ENCODE data around the gene KIFC3.
"Not testable (repeated sequence)": the region's sequence is repeated elsewhere in the genome, so short reads cannot be mapped to it uniquely, and the experiment has no call there.

KIFC3 gene

DNA sequence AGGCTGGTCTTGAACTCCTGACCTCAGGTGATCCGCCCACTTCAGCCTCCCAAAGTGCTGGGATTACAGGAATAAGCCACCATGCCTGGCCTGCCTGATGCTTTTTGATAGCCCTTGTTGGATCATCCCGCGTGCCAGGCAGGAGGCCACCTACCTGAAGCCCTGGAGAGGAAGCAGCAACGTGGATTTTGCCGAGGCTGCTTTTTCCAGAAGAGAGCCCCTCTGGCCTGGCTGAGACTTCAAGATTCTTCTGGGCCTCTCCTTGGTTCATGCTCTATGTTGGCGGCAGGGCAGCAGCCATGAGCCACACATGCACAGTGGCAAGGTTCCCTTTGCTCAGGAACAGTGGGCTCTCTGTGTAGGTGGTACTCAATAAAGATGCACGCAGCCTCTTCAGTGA is 55.2 kb downstream of the KIFC3 start:
- no peak overlapping the region for H3K4me3 ChIP-seq (ENCODE audit: low read length)
- no peak for DNase-seq (ENCODE audit: low read depth)
- TF ChIP-seq, protein P1, sequence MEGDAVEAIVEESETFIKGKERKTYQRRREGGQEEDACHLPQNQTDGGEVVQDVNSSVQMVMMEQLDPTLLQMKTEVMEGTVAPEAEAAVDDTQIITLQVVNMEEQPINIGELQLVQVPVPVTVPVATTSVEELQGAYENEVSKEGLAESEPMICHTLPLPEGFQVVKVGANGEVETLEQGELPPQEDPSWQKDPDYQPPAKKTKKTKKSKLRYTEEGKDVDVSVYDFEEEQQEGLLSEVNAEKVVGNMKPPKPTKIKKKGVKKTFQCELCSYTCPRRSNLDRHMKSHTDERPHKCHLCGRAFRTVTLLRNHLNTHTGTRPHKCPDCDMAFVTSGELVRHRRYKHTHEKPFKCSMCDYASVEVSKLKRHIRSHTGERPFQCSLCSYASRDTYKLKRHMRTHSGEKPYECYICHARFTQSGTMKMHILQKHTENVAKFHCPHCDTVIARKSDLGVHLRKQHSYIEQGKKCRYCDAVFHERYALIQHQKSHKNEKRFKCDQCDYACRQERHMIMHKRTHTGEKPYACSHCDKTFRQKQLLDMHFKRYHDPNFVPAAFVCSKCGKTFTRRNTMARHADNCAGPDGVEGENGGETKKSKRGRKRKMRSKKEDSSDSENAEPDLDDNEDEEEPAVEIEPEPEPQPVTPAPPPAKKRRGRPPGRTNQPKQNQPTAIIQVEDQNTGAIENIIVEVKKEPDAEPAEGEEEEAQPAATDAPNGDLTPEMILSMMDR (IDR thresholded peaks at IDR 0.05; ENCODE audit: insufficient read depth, low read depth, low read length, missing control alignments): no peak

DNA sequence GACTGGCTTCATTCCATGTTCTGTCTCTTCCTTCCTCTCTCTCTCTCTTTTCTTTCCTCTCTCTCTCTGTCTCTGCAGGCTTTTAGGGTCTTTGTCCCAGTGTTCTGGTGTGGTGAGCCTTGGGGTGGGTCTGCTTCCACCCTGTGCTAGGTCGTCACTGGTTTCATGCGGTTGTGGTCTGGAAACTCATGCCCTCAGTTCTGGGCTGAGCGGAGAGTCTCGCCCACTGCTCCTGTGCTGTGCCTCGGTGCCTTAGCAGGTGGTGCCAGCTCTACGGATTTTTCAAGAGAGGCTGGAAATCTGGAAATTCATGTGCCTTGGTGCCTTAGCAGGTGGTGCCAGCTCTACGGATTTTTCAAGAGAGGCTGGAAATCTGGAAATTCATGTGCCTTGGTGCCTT is 56.0 kb downstream of the KIFC3 start:
- H3K4me3 ChIP-seq (ENCODE audit: low read length); DNase-seq (ENCODE audit: low read depth): not testable (repeated sequence)

DNA sequence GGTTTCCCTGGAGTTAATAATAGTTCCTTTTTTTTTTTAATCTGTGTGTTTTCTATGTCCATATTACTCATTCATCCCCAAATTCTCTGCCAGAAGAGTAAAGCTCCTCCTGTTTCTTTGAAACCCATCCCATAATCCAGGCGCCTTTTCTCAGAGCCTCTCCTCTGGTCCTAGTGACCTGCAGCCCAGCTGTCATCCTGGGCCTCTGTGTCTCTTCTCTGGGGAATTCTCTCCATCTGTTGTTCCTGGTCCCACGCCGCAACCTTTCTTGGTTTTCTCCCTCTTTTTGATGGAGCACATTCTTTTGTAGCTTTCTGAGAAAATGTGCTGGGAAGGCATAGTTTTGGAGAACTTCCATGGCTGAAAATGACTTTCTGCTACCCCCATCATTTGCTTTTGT is 56.5 kb downstream of the KIFC3 start:
- TF ChIP-seq, protein P1 (IDR thresholded peaks at IDR 0.05; ENCODE audit: insufficient read depth, low read depth, low read length, missing control alignments): no peak
- no peak overlapping the region for H3K4me3 ChIP-seq (ENCODE audit: low read length)

DNA sequence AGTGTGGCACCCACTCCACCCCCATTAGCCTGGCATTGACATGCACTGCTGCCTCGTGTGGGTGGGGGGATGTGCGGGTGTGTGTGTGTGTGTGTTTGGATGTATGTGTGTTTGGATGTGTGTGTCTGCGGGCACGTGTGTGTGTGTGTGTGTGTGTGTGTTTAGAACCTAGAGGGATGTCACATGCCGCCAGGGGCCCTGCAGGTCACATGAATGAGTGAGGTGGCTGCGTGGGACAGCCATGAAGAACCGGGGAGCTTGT is 57.7 kb downstream of the KIFC3 start:
- H3K4me3 ChIP-seq (ENCODE audit: low read length): no peak overlapping the region
- TF ChIP-seq, protein P1 (IDR thresholded peaks at IDR 0.05; ENCODE audit: insufficient read depth, low read depth, low read length, missing control alignments): no peak
- no peak for DNase-seq (ENCODE audit: low read depth)

More for the DNA sequence above, 56.5 kb downstream of the KIFC3 start:
- no peak for DNase-seq (ENCODE audit: low read depth)

DNA sequence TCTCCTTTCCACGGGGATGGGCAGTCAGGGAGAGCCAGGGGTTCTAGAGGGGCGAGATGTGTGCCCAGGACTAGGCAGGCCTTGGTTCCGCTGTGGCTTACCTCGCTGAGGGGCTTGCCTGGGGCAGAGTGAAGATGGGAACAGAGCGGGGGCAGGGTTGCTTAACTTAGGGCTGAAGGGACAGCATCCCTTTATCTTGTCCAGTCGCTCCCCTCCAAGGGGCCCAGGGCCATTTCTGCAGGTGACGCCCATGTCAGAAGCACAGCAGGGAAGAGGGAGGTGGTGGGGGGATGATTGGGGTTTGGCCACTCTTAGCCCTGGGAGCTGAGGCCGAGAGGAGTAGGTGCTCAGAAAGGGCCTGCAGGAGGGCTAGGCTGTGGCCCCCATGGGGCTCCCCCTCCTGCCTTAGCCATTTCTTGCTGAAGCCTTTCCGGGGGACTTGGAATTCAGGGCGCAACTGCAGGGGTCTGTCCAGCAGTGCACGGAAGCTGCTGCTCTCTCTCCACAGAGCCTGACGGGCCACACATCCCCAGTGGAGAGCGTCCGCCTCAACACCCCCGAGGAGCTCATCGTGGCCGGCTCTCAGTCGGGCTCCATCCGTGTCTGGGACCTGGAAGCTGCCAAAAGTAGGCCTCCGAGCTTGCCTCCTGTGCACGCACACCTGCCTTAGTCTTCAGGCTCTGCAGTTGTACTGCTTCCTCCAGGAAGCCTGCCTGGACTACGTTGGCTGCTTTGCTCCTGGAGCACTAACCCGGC is 58.2 kb downstream of the KIFC3 start:
- no peak for DNase-seq (ENCODE audit: low read depth)
- no peak overlapping the region for H3K4me3 ChIP-seq (ENCODE audit: low read length)
- TF ChIP-seq, protein P1 (IDR thresholded peaks at IDR 0.05; ENCODE audit: insufficient read depth, low read depth, low read length, missing control alignments): no peak

DNA sequence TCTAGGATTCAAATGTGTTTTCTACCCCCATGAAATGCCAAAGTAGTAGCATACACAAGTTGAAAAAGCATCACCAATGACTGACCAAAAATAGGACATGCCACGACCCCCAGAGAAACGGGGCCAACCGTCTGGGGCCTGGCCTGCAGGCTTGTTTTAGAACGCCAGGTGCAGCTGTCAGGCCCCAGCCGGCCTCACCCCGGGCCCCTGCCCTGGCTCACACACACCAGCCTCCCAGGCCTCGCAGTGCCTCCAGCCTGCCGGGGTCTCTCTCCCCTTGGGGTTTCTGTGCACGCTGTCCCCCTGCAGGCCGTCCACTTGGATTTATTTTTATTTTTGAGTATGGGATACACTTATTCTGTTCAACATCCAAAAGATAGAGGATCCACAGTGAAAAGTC is 58.8 kb downstream of the KIFC3 start:
- DNase-seq (ENCODE audit: low read depth): no peak
- TF ChIP-seq, protein P1 (IDR thresholded peaks at IDR 0.05; ENCODE audit: insufficient read depth, low read depth, low read length, missing control alignments): no peak
- no peak overlapping the region for H3K4me3 ChIP-seq (ENCODE audit: low read length)

DNA sequence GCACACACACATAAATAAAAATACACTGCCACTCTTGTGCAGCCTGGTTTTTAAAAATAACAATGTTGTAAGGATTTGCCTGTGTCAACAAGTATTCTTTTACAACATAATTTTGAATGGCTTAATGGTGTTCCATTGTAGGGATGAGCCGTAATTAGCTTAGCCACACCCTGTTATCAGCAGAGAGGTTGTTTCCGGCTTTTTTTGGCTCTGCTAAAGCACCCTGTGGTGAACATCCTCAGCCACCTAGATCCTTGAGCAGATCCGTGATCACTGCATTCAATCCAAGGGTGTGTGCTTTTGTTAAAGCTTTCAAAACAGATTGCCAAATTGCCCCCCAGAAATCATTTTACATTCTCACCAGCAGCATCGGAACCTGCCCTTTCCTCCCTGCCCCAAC is 59.7 kb downstream of the KIFC3 start:
- TF ChIP-seq, protein P1 (IDR thresholded peaks at IDR 0.05; ENCODE audit: insufficient read depth, low read depth, low read length, missing control alignments): no peak
- no peak for DNase-seq (ENCODE audit: low read depth)
- no peak overlapping the region for H3K4me3 ChIP-seq (ENCODE audit: low read length)

Measured in epithelial cell of esophagus (primary cell).